ENCODE results near the gene DAAM1.

DAAM1 gene

DNA sequence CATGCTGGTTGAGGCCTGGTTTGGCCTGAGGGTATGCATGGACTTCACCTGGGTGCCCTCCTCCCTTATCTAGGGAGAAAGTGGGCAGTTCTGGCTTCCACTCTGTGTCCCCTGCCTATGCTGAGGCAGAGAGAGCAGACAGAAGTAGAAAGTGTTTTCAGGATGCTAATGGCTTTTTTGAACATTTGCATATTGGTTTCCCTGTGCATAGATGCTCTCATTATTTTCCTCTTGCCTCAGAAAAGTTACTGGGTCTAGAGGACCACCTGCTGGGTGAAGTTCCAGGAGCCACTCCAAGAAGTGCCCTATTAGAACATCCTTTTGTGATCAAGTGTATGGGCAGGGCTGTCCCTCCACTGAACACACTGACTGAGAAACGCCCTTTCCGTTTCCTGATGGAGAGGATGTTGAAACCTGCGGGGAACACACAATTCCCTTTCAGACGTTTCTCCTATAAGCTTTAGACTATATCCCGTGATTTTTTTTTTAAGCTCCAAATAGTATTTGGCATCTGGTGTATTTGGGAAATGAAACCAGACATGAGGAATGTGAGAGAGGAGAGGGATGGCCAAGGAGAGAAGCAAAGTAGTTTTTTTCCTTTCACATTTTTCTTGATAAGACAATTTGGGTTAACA, 66.6 kb downstream of the DAAM1 start:
- DNase-seq (ENCODE audit: low read depth) = no peak

GRCh38 chr14:59256331-59256730, 67.9 kb downstream of the DAAM1 start:
- DNase-seq (ENCODE audit: low read depth) = no peak

DNA sequence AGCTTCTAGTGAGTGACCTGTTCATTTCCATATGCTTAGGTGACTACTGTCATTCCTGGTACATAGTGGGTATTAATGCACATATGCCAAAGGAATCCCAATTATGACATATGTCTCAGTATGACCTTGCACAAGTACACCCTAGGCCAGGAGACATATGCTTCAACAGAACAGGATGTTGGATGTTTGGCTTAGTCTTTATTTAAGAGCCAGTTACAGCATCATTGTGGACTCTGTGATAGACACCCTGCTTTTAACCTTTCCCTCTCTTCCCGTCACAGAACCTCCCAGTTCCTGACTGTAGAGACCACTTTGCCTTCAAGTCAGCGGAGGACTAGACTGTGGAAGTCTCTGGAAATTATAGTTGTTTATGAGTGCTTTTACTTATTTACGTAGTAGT, 72.9 kb downstream of the DAAM1 start:
- DNase-seq (ENCODE audit: low read depth) = no peak

DNA sequence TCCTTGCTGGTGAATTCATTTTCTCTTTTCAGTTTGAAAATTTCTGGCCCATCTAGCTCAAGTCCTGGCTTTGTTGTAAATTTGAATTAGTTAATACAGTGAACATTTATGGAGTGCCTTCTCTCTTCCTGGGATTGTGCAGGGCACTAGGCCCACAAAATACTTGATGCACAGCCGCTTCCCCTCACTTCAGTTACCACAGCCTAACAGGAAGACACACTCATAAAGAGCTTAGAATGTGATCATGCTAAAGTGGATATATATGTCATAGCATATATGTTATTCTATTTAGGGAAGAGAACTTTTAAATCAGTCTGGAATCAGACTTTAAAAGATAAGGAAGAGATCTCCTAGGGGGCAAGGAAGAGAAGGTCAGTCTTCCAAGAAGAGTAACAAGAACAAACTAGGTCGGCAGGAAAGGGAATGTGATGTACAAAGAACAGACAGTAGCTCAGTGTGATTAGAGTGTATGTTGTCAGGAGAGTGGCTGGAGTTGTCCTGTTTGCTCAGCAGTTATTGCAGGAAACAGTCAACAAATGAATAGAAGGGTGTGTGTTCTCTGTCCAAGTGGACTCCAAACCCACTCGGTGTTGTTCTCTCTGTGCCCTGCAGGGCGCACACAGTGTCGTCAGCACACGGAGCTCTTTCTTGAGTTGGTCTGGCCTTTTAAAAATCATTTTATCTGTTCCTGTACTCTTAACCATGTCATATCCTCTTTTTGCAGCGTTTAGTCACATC, 74.4 kb downstream of the DAAM1 start:
- no peak for DNase-seq (ENCODE audit: low read depth)

DNA sequence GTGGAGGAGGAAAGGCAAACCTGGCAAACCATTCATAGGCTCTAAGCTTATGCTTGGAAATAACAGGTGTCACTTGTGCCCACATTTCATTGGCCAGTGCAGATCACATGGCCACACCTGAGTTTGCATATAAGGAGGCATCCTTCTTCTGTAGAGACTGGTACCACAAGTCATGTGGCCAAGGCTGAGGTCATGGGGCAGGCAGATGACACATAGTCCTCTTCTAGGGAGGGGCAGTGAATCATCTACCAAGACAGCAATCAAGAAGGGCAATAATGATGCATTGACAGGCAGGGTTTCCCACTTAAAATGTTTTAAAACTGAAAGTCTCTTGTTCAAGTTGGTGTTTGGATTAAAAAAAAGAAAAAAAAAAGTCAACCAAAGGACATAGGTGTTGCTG, 77.3 kb downstream of the DAAM1 start:
- DNase-seq (ENCODE audit: low read depth) = peak; percentile 1

- DNase-seq (ENCODE audit: low read depth) = no peak
Measured at GRCh38 chr14:59267046-59267445, 78.6 kb downstream of the DAAM1 start.

DNA sequence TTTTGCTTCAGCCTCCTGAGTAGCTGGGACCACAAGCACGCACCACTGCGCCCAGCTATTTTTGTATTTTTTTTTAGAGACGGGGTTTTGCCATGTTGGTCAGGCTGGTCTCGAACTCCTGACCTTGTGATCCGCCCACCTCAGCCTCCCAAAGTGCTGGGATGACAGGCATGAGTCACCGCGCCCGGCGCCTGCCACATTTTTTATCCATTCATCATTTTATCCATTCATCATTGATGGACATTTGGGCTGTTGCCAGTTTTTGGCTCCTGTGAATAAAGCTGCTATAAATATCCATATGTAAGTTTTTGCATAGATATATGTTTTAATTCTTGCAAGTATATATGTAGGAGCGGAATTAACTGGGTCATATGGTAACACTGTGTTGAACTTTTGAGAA, 79.5 kb downstream of the DAAM1 start:
- DNase-seq (ENCODE audit: low read depth) = no peak

- DNase-seq (ENCODE audit: low read depth) = no peak
Measured at GRCh38 chr14:59268858-59269257, 80.4 kb downstream of the DAAM1 start.

- DNase-seq (ENCODE audit: low read depth) = no peak
Measured at GRCh38 chr14:59269466-59269865, 81.0 kb downstream of the DAAM1 start.

DNA sequence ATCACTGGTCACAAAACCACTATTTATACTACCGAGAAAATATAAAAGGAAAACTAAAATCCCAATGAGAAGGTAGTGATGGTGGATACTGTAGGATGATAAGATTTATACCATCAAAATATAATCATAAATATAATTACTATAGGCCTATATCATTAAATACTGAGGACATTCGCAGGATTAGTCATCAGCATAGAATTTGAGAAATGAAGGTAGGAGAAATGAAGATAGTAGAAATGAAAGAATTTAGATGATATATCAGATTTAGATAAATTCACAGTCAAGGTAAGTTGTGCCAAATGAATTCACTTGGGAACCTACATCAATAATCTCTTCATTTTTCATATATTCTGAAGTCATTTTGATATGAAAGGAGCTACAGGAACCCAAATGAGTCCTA, 82.8 kb downstream of the DAAM1 start:
- DNase-seq (ENCODE audit: low read depth) = no peak

DNA sequence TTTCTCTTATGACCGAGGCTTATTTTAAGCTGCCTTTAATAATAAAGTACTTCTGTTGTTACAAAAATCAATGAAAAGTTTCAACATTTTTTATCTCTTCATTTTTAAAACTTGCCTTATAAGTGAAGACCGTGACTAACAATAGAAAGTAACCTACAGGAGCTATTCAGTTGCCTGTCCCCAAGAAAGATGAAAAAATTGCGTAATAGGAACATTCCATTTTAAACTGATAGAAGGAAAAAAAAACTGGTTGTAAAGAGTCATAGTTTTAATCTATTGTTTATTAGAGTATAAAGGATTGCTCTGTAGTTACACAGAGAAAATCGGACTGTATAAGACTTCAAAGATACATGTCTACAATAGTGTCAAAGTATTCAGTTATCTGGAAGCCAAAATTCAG, 83.3 kb downstream of the DAAM1 start:
- no peak for DNase-seq (ENCODE audit: low read depth)

DNA sequence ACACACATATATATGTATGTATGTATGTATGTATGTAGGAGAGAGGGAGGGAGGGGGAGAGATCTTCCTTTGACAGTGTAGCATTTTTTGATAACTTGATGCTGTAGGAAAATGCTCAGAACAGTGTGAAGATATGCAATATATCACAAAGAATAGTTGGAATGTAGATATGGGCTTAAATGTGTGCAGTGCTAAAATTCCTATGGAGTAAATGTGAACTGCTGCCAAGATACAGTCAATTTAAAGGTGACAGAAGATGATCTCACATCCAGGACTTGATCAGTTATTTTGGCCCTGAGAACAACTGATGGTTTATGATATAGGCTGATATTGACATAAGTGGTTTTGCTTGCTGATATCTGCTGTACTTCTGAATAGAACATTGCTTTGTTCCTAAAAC, 84.2 kb downstream of the DAAM1 start:
- no peak for DNase-seq (ENCODE audit: low read depth)

- no peak for DNase-seq (ENCODE audit: low read depth)
Measured at GRCh38 chr14:59273737-59274136, 85.3 kb downstream of the DAAM1 start.

DNA sequence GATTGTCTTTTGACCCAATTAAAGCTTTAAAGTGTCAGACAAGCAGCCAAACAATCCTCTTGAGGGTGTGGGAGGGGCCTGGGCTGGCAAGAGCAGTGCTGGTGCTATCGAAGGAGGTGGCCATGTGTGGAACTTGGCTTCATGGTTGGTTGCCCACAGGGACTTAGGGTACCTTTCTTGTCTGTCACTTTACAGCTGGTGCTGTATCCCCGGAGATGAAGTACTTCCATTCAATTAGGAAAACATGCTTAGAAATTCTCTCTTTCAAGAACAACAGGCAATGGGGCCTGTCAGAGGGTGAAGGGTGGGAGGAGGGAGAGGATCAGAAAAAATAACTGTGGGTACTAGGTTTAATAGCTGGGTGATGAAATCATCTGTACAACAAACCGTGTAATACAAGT, 86.5 kb downstream of the DAAM1 start:
- DNase-seq (ENCODE audit: low read depth) = no peak

DNA sequence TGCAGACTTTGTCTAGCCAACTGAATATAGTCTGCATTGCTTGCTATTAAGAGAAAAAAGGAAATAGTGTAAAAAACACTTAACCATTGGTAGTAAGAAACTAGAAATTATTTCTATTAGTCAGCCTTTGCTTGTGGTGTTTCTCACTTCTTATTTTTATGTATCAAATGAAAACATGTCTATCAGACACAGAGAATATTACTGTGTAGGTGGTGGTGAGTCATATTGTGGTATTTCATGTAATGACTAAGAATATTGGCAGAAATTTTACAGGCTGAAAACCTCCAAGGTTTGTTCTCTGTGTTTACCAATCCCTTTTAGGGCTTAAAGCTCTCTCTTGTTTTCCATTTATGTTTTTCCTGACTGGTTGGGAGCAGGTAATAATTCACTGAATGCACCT, 87.2 kb downstream of the DAAM1 start:
- no peak for DNase-seq (ENCODE audit: low read depth)

- no peak for DNase-seq (ENCODE audit: low read depth)
Measured at GRCh38 chr14:59276235-59276634, 87.8 kb downstream of the DAAM1 start.

DNA sequence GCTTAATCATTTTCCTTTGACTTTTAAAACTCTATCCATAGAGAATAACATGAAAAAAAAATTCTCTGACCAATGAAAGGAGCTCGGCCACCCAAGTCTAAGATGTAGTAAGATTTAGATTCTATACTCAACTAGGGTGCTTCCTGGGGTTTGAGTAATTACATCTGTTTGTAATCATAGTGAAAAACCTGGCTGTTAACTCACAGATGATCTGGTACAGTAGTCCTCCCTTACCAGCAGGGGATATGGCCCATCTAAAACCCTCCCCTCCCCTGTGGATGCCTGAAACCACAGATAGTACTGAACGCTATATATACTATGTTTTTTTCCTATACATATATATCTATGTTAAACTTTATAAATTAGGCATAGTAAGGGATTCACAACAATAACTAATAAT, 89.2 kb downstream of the DAAM1 start:
- no peak for DNase-seq (ENCODE audit: low read depth)

GRCh38 chr14:59278111-59278510, 89.6 kb downstream of the DAAM1 start:
- DNase-seq (ENCODE audit: low read depth) = no peak

DNA sequence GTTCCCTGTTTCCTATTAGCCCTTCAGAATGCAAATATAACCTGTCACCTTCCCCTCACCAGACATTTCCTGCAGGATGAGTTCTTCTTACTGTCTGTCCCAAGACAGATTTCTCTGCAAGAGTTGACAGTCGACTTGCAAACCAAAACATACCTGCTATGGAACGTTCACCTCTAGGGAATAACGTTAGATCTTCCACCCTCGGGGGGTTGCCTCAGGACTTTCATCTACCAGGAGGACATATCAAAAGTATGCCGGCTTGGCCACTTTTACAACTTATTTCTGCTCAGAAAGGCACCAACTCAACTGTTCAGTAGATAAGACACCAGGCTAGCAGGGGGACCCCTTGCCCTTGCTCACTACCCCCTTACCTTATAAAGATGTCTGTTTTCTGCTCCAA, 92.5 kb downstream of the DAAM1 start:
- no peak for DNase-seq (ENCODE audit: low read depth)

GRCh38 chr14:59281609-59282377, 93.3 kb downstream of the DAAM1 start:
- no peak for DNase-seq (ENCODE audit: low read depth)

- DNase-seq (ENCODE audit: low read depth) = no peak
Measured at GRCh38 chr14:59282378-59282765, 93.9 kb downstream of the DAAM1 start.

GRCh38 chr14:59283361-59283760, 94.9 kb downstream of the DAAM1 start:
- no peak for DNase-seq (ENCODE audit: low read depth)

GRCh38 chr14:59284059-59284458, 95.6 kb downstream of the DAAM1 start:
- no peak for DNase-seq (ENCODE audit: low read depth)

Measured in activated gamma-delta T cell treated with anti-CD3 and anti-CD28 coated beads, Interleukin-2, amount 50 U/mL, for 16 hours (primary cell).